Neural cell (in vitro differentiated cells): ENCODE results near the gene EHBP1. TPM values are rescaled to one million over a fixed set of nuclear protein-coding genes. Genes with fewer than 3 reads are reported as not detected.

Source experiments
- H2AFZ ChIP-seq: fragments of 200-600, 300-800 bp; sonication (generic), shearing (Covaris generic); 2 replicates; pipeline ENCODE4 v1.6.0; 2014; ENCODE audit warnings: low read depth, mild to moderate bottlenecking, antibody characterized with exemption, low read length, moderate library complexity
- H3F3A ChIP-seq: fragments of 200-600 bp; shearing (Covaris generic); 2 replicates; pipeline ENCODE4 v1.6.1; 2016; ENCODE audit warnings: mild to moderate bottlenecking, moderate library complexity, mixed read lengths, antibody characterized with exemption, low read length; ENCODE audit not compliant: insufficient read depth, poor library complexity, severe bottlenecking
- H3K27ac ChIP-seq: fragments of 200-600, 300-800 bp; sonication (generic), shearing (Covaris generic); 2 replicates; pipeline ENCODE4 v1.5.1; 2014; ENCODE audit warnings: mild to moderate bottlenecking, low read length, moderate library complexity
- H3K27me3 ChIP-seq: fragments of 300-800, 200-600 bp; sonication (generic), shearing (Covaris generic); 2 replicates; pipeline ENCODE4 v1.6.0; 2014; ENCODE audit warnings: mild to moderate bottlenecking, low read depth, low read length, moderate library complexity; ENCODE audit not compliant: insufficient read depth
- H3K36me3 ChIP-seq: fragments of 300-800, 200-600 bp; sonication (generic), shearing (Covaris generic); 2 replicates; pipeline ENCODE4 v1.5.1; 2014; ENCODE audit warnings: mild to moderate bottlenecking, antibody characterized with exemption, low read length, moderate library complexity; ENCODE audit not compliant: insufficient read depth
- H3K4me2 ChIP-seq: fragments of 300-800, 200-600 bp; sonication (generic), shearing (Covaris generic); 2 replicates; pipeline ENCODE4 v1.6.0; 2014; ENCODE audit warnings: mild to moderate bottlenecking, low read length
- H3K4me3 ChIP-seq: fragments of 300-800, 200-600 bp; sonication (generic), shearing (Covaris generic); 2 replicates; pipeline ENCODE4 v1.5.1; 2014; ENCODE audit warnings: mild to moderate bottlenecking, low read length, moderate library complexity
- H3K79me2 ChIP-seq: fragments of 200-600 bp; shearing (Covaris generic); replicated peaks from 2 replicates; pipeline ENCODE4 v1.6.0; 2014; ENCODE audit warnings: mild to moderate bottlenecking, low read length, moderate library complexity; ENCODE audit not compliant: insufficient read depth
- H3K9ac ChIP-seq: fragments of 300-800, 200-600 bp; sonication (generic), shearing (Covaris generic); 2 replicates; pipeline ENCODE4 v1.6.1; 2016; ENCODE audit warnings: mild to moderate bottlenecking, low read length, mixed read lengths
- H3K9me2 ChIP-seq: fragments of 200-600 bp; shearing (Covaris generic); 2 replicates; pipeline ENCODE4 v1.6.1; 2016; ENCODE audit warnings: mild to moderate bottlenecking, low read length, mixed read lengths; ENCODE audit not compliant: insufficient read depth
- H3K9me3 ChIP-seq: fragments of 200-600, 300-800 bp; sonication (generic), shearing (Covaris generic); 2 replicates; pipeline ENCODE4 v1.6.1; 2016; ENCODE audit warnings: mild to moderate bottlenecking, mixed run types, low read length, moderate library complexity, mixed read lengths
- H4K20me1 ChIP-seq: fragments of 200-600 bp; shearing (Covaris generic); 2 replicates; pipeline ENCODE4 v1.6.1; 2016; ENCODE audit warnings: mild to moderate bottlenecking, mixed run types; ENCODE audit not compliant: insufficient read depth
- CTCF ChIP-seq: fragments of 450-650 bp; IDR thresholded peaks from 2 replicates; pipeline ENCODE4 v1.5.1; 2014; ENCODE audit warnings: antibody characterized with exemption, mild to moderate bottlenecking, moderate library complexity; ENCODE audit not compliant: poor library complexity, severe bottlenecking
- EP300 ChIP-seq: fragments of 450-650 bp; conservative IDR thresholded peaks from 2 replicates; pipeline ENCODE4 v1.6.1; 2014; ENCODE audit warnings: antibody characterized with exemption, mild to moderate bottlenecking, moderate library complexity; ENCODE audit not compliant: poor library complexity, severe bottlenecking
- EZH2 ChIP-seq: fragments of 200-600, 300-800 bp; shearing (Covaris generic), sonication (generic); IDR thresholded peaks from 2 replicates; pipeline ENCODE4 v1.6.1; 2014; ENCODE audit warnings: antibody characterized with exemption, low read length, borderline replicate concordance, mild to moderate bottlenecking; ENCODE audit not compliant: insufficient read depth, poor library complexity, severe bottlenecking
- MXI1 ChIP-seq: fragments of 450-650 bp; conservative IDR thresholded peaks from 2 replicates; pipeline ENCODE4 v1.6.1; 2014; ENCODE audit warnings: antibody characterized with exemption, mild to moderate bottlenecking; ENCODE audit not compliant: poor library complexity, severe bottlenecking
- POLR2AphosphoS5 ChIP-seq: IDR thresholded peaks from 2 replicates; pipeline ENCODE4 v1.6.1; 2012
- RAD21 ChIP-seq: fragments of 450-650 bp; conservative IDR thresholded peaks from 2 replicates; pipeline ENCODE4 v1.6.1; 2014; ENCODE audit warnings: antibody characterized with exemption, mild to moderate bottlenecking, moderate library complexity
- REST ChIP-seq: IDR thresholded peaks from 2 replicates; pipeline ENCODE4 v1.6.1; 2012; ENCODE audit warnings: borderline replicate concordance
- SMC3 ChIP-seq: fragments of 450-650 bp; conservative IDR thresholded peaks from 2 replicates; pipeline ENCODE4 v1.6.1; 2014; ENCODE audit warnings: antibody characterized with exemption, mild to moderate bottlenecking, moderate library complexity; ENCODE audit not compliant: poor library complexity
- TAF1 ChIP-seq: IDR thresholded peaks from 2 replicates; pipeline ENCODE4 v1.6.1; 2012; ENCODE audit warnings: low read depth
- polyA plus RNA-seq: library from polyadenylated mRNA; depleted of rRNA; stranded (reverse); fragments of >200 nt; gene quantifications from 2 replicates; pipeline ENCODE4 v1.2.3, GENCODE V29; 2014

The EHBP1 gene
- polyA plus RNA-seq, 1 donor from 2014 or later = 52.6 TPM

GRCh38 chr2:62870966-62871365, 165.5 kb downstream of the EHBP1 start:
- H3K27me3 ChIP-seq = no peaks in the 10 kb centered on the region
- H3K27ac ChIP-seq = no peak overlapping the region
- no peaks in the 10 kb centered on the region for H3K9me3 ChIP-seq
- no peak overlapping the region for H2AFZ ChIP-seq
- H3K36me3 ChIP-seq = peaks cover 14% of the 10 kb centered on the region
- H3K4me2 ChIP-seq = no peak overlapping the region
- H4K20me1 ChIP-seq = no peaks in the 10 kb centered on the region
- no peak overlapping the region for H3K9ac ChIP-seq
- no peaks in the 10 kb centered on the region for H3K79me2 ChIP-seq
- H3F3A ChIP-seq = no peaks in the 10 kb centered on the region
- no peak for TF ChIP-seq RAD21
- no peak for TF ChIP-seq POLR2AphosphoS5
- no peak for TF ChIP-seq SMC3
- TF ChIP-seq REST = no peak
- TF ChIP-seq EP300 = no peak
- TF ChIP-seq MXI1 = no peak
- TF ChIP-seq TAF1 = no peak
- TF ChIP-seq EZH2 = no peak
- TF ChIP-seq CTCF = no peak
- no peaks in the 10 kb centered on the region for H3K9me2 ChIP-seq
- H3K4me3 ChIP-seq = no peak overlapping the region

GRCh38 chr2:62871506-62871905, 166.0 kb downstream of the EHBP1 start:
- Histone ChIP-seq H3K9ac (no peak overlapping the region), H3K9me3 (no peaks in the 10 kb centered on the region), H3K4me3 (no peak overlapping the region), H3K36me3 (peaks cover 17% of the 10 kb centered on the region), H3K27me3 (no peaks in the 10 kb centered on the region), H3K4me2 (no peak overlapping the region), H3K9me2 (no peaks in the 10 kb centered on the region), H3F3A (no peaks in the 10 kb centered on the region), H4K20me1 (no peaks in the 10 kb centered on the region), H3K79me2 (no peaks in the 10 kb centered on the region), H3K27ac (no peak overlapping the region), H2AFZ (no peak overlapping the region)
- TF ChIP-seq SMC3 (no peak), EZH2 (no peak), CTCF (no peak), RAD21 (no peak), REST (no peak), TAF1 (no peak), POLR2AphosphoS5 (no peak), MXI1 (no peak), EP300 (no peak)
